ENCODE data around the gene ADAMTS8.

ADAMTS8 gene

DNA sequence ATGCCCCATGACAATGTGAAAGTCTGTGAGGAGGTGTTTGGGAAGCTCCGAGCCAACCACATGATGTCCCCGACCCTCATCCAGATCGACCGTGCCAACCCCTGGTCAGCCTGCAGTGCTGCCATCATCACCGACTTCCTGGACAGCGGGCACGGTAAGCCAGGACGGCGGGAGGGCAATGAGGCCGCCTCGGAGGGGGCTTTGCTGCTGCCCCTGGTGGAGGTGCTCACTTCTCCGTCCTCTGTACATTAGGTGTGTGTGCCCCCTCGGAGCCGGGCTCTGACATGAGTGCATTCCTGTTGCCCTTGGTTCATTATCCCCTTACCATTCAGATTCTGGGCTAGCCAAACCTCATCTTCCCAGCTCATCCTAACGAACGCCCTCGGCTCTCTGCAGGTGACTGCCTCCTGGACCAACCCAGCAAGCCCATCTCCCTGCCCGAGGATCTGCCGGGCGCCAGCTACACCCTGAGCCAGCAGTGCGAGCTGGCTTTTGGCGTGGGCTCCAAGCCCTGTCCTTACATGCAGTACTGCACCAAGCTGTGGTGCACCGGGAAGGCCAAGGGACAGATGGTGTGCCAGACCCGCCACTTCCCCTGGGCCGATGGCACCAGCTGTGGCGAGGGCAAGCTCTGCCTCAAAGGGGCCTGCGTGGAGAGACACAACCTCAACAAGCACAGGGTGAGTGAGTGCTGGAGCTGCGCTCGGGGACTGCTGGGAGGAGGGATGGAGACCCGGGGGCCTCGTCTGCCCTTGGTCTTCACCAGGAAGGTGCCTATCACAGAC lies 33.9 kb upstream of the ADAMTS8 start:
- no peak for DNase-seq

DNA sequence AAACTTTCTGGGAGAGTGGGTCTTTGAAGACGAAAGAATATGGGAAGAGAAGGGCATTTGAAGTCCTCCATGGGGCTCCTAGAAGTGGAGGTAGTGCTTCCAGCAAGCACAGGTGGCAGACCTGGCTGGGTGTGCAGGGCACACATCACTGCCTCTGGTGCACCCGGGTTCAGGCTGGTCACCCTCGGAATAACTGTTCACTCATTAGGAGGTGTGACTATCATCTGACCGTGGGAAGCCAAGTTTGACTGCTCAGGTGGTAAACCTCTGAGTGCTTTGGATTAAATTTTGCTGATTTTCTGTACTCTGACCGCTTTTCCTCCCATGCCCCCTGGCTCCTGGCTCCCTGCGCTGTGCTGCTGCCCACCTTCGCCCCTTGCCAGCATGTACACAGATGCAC lies 31.1 kb upstream of the ADAMTS8 start:
- DNase-seq, result no peak

DNA sequence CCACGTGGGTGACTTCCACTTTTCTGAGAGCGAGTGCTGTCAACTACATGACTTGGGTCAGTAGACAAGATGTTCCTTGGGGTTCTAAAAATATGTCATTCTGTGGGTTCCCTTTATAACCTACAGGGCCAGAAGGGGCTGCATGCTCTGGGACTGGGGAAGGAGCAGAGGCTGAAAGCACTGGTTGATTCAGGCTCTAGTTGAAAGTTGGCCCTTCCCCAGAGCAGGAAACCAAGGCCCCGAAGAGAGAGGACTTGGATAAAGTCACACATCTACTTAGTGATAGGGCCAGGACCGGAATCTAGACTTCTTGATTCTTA lies 30.0 kb upstream of the ADAMTS8 start:
- DNase-seq, result no peak

DNA sequence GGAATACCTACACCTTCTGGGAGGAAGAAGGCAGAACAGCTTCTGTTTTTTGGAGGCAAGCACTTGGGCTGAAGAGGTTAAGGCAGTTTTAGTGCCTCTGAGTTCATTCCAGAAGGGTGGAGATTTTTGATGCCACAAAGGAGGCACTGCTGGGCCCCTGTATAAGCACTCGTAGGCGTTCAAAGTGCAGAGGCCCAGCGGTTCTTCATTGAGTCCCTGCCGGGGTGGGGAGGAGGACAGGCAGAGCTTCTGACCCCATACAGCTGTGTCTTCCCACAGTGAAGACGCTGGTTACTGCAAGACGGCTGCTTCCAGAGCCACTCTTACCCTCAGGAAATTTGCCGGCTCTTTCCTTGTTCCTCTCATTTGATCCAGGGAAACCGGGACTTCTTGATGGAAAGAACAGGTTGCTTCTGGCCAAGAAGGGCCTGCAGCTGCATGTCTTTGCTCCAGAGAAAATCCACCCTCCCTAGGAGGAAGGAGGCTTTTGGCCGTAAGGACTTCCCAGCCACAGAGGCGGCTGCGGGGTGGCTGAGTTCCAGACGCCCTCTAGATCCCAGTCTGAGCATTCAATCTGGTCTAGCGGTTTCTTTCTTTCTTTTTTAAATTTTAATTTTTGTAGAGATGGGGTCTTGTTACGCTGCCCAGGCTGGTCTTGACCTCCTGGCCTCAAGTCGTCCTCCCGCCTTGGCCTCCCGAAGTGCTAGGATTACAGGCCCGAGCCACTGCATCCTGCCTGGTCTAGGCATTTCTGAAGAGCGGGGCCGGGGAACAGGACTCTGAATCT lies 29.4 kb upstream of the ADAMTS8 start:
- DNase-seq, result no peak

DNA sequence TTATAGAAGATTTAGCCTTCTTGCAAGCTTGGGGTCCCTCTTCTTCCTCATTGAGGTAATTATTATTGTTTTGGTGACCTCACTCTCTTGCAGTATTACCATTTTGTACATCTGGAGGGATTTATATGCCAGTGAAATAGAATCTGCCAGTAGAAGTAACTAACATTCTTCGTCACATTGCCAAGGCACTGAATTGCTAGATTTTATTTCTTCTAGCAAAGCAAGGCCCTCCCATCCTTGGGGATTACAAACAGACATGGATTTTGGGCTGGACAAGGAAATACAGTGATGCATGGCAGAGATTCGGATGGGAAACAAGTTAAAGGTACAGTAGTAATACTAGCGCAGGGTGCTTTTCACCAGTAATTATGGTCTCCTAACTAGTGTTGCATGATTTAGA lies 27.9 kb upstream of the ADAMTS8 start:
- DNase-seq, result no peak

DNA sequence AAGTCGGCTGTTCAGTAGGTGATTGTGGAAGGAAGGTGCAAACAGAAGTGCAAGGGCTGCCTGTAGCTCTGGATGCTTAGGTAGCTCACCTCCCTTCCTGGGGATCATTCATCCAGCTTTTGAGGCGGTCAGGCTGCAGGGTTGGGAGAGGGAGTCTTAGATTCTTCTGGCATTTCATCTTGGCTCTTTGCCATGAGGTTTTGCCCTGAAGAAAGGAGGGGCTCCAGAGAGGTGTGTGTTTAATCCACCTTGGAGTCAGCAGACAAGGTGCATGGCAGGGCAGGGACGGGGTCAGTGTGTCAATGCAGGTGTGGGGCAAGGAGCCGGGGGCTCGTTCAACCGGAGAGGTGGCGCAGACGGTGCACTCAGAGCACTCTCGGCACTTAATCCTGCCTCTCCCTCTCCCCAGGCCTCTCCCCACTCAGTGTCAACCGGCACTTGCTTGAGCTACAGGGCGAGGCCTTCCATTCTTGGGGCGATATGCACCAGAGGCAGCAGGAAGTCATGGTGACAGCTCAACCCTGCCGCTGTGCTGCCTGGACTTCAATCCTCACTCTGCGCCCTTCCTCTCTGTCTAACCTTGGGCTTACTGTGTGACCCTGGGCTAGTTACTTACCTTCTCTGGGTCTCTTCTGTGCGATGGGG lies 27.2 kb upstream of the ADAMTS8 start:
- no peak for DNase-seq

DNA sequence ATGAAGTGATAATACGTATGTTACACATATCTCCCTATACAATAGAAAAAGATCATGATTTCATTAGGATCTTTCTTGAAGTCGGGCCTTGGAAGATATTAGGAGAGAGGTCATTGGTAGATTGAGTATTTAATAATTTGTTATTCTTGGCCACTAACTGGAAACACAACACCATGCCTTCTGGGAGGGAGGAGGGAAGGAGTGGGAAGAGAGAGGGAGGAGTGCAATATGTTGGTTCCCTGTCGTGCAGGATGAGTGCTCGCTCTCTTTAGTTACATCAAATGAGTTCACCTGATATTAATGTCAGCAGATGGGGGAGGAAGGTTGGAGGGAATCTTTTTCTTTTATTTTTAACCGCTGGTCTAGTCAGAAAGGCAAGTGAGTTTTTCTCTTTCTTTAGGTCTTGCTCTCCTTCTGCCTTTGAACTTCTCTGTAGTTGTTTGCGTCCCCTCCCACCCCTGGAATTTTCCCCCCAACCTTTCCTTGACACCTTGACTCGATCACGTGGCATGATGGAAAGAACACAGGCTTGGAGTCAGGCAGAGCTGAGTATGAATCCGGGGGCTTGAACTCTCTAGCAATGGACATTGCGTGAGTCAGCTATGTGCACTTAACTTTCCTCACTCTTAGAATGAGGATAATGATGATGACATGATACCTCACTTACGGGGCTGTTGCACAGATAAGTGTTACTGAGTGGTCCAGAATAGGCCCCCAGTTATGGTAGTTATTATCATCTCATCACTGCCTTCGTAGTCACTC lies 26.3 kb upstream of the ADAMTS8 start:
- no peak for DNase-seq

DNA sequence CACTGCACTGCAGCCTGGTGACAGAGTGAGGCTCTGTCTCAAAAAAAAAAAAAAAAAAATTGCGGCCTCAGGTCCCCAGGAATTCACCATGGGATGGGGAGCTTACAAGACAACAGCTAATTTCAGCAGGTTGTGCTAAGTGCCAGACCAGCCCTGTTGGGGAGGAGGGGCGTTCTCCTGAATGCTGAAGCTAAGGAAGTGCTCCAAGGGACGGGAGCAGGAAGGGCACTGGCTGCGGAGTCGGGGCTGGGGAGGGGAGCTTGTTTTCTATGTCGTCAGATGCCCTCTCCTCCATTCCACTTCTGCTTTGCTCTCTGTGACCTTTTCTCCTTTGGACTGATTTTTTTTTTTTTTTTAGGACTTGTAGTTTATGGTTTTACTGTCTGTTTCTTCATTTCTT lies 24.5 kb upstream of the ADAMTS8 start:
- DNase-seq, result no peak

DNA sequence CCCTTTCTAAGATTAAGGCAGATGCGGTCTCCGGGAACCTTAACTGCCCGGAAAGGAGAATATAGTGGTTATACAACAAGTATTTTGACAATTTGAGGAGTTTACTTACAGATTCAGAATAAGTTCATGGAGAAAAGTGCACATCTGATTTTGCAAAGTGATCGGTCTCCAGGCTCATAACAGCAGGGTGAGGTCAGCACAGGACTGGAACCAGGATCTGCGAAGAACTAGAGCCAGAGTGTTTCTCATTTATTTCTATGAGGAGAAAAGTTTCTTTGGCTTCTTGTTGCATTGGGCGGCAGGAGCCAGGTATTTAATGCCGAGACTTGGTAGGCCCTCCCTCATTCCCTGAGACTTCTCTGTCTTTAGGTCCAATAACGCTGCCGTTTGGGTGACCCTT lies 23.8 kb upstream of the ADAMTS8 start:
- DNase-seq, result no peak

DNA sequence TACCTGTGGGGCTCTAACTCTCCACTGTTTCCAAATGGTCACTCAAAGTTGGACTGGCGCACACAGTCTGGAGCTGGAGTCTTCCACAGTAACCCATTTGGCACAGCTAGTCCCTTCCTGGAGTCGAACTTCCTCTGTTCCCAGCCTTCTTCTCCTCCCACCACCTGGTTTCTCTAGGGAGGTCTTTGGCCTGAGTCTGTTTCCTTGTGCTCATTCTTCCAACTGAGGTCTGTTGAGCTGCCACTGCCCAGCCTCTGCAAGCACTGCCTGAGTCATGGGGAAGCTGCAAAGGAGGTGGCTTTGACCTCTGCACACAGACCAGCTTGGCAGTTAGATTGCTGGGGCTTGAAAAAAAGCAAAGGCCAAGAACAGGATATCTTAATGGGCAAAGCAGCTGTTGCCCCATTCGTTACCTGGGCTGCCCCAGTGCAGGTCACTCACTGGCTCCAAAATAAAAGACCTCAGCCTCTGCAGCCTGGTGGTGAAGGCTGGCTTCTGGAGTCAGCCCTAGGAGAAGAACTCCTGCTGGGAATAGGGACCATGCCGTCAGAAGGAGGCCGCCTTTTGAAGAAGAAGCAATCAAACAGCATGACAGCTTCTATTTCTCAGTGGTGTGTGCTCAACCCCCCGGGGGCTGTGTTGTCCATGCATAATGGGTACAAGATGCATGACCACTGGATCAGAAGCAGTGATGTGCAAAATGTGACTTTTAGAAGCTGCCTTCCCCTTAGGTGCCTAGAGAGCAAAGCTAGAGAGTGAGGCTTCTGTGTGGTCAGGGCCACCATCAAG lies 23.0 kb upstream of the ADAMTS8 start:
- DNase-seq, result no peak

DNA sequence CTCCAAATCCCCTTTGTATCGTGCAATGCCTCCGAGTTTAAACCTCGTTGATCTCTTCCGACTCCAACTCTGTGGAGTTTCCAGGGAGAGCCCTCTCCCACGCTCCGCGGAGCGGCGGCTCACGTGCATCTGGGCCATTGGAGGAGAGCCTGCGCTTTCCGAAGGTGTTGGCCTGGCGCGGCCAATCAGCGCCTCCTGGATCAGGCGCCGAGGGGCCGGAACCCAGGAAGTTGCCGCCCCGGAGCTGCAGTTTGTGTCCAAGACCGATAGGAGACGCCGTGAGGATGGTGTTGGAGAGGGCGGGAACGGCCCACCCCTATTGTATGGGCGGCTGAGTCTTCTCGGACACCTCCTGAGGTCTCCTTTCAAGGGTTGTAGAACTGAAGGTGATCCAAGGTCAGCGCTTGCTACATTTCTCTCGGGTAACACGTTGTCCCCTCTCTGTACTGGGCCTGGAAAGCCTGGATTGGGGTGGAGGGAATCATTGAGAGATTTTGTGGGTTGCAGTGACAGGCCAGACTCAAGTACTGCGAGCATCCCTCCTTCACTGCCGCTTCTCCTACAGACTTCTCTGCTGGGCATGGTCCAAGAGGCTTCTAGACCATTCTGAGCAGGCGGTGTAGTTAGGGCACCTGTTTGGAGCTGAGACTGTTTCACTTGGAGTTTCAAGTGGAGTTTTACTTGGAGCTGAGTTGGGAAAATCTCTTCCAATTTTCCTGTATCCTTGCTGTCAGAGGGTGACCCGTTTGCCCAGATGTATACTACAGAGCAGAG lies 21.8 kb upstream of the ADAMTS8 start:
- no peak for DNase-seq

DNA sequence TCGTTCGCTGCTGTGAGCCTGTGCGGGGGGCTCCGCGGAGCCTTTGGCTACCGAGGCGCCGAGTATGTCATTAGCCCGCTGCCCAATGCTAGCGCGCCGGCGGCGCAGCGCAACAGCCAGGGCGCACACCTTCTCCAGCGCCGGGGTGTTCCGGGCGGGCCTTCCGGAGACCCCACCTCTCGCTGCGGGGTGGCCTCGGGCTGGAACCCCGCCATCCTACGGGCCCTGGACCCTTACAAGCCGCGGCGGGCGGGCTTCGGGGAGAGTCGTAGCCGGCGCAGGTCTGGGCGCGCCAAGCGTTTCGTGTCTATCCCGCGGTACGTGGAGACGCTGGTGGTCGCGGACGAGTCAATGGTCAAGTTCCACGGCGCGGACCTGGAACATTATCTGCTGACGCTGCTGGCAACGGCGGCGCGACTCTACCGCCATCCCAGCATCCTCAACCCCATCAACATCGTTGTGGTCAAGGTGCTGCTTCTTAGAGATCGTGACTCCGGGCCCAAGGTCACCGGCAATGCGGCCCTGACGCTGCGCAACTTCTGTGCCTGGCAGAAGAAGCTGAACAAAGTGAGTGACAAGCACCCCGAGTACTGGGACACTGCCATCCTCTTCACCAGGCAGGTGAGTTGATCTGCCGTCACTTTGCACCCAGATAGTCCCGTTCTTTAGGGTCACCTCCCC lies 21.0 kb upstream of the ADAMTS8 start:
- no peak for DNase-seq

DNA sequence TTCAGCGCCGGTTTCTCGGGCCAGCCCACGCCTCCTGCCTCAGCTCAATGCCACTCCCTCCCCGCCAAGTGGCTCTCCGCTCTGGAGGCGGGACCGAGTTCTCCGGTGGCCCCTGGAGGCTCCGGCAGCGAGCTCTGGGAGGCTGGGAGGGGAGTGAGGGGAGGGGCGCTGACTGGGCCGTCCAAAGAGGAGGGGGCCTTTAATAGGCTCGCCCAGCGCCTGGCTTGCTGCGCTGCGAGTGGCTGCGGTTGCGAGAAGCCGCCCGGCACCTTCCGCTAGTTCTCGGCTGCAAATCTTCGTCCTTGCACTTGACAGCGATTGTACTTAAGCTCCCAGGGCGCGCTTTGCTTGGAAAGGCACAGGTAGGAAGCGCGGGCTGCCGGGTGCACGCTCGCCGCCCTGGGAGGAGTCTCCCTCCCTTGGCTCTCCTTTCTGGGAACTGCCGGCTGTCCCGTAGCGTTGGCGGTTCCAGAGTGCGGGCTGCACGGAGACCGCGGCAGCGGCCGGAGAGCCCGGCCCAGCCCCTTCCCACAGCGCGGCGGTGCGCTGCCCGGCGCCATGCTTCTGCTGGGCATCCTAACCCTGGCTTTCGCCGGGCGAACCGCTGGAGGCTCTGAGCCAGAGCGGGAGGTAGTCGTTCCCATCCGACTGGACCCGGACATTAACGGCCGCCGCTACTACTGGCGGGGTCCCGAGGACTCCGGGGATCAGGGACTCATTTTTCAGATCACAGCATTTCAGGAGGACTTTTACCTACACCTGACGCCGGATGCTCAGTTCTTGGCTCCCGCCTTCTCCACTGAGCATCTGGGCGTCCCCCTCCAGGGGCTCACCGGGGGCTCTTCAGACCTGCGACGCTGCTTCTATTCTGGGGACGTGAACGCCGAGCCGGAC lies 20.3 kb upstream of the ADAMTS8 start, which contains the start of gene ADAMTS15:
TSS of gene ADAMTS15 (plus strand) at position 230 of the 894 bp plus-strand sequence. CDS start at position 559, 329 bp downstream.
- DNase-seq, result peak in 1 of 5 donors; percentile 28

DNA sequence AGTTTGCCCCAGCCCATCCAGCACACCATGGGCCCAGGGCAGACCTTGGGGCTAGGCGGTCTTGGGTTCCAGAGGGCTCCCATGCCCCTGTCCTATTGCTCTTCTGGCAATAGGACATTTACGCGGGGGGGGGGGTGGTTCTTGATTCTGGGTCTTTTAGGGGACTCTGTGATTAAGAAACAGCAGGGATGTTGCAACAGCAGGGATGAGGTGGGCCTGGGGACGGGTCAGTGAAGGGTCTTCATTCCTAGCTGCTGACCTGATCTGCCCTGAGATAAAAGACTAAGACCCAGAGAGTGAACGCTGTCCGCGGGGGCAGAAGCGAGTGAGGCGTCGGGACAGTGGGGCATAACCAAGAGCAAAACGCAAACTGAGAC lies 19.6 kb upstream of the ADAMTS8 start:
- no peak for DNase-seq

DNA sequence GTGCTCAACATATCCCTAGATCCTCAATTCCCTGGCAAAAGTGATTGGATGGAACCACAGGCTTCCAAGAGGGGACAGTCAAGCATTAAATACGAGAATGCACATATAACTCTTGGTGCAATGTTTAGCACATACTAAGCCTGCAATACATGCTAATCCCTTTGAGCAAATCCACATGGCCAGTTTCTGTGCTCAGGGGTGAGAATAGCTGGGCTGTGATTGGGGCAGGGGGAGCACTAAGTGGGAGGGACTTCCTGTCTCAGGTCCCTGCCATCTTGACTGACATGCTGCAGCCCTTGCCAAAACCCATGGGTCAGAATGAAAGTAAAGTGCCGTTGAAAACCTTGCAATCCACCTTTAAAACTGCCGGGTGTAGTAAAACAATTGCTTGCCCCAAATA lies 17.4 kb upstream of the ADAMTS8 start:
- no peak for DNase-seq

DNA sequence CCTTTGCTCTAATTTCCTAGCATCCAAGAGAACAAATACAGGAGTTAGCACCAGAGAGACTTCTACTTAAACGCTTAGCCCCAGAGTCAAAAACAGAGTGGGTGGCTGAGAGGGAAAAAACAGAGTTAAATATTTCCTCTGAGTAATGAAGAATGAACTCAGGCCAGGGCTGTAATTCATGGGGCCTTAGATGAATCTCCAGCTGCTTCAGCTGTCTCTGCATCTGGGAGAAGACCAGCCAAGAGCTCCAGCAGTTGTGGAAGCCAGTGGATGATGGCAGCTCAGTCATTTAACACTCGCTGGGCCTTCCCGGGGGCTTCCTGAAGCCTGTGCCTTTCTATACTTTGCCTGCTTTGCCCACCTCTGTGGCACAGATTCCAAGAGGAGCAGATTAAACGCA lies 14.3 kb upstream of the ADAMTS8 start:
- no peak for DNase-seq

DNA sequence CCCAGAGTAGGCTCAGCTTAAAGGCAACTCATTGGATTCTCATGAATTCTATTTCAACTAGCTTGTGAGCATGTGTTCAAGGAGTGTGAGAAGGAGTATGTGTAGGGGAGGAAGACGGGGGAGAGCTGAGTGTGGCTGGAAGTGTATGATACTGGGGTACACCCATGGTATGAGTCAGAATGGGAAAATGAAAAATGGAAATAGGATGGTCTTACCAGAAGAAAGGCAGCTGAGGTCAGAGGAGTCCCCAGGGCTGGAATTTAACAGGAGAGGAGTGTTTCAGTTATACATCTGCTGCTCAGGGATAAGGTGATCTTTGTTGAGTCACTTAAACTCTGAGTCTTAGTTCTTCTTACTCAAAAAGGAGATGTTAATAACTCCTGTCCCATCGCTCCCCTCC lies 13.3 kb upstream of the ADAMTS8 start:
- DNase-seq, result no peak

DNA sequence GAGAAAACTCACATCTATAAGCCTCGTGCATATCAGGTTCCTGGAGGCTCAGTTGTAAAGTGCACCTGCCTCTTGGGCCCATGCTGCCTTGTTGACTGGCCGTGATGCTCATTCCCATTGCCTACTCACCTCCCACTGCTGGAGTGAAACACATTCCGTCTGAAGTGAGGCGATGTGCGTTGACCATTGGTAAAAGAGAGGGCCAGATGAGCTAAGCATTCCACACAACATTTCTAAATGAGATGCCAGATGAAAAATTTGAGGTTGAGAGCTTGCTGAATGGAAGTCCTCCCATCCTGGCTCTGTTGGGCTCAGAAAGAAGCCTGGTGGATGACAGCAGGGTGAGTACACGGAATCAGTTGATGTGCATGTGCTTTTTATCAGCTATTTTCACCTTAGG lies 11.5 kb upstream of the ADAMTS8 start:
- no peak for DNase-seq

DNA sequence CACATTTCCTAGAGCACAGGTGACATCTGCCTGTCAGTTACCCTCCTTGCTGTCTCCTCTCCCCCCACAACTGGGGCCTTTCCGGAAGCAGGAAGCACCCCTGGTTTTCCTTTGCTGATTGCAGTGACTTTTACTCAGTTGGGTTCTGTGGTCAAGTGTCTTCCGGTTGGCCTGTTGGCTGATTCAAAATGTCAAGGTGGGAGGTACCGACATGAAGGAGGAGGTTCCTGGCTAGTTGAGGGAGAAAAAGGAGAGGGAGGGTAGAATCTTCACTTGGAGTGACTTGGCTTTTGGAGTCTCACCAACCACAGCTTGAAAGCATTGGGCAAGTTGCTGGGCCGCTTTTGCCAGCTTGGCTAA lies 10.7 kb upstream of the ADAMTS8 start:
- DNase-seq, result peak in 1 of 5 donors; percentile 55
